Measurements from ENCODE around the gene TMEM95. TPM values are rescaled to one million over a fixed set of nuclear protein-coding genes. Genes with fewer than 3 reads are reported as not detected.
A peak's percentile ranks its signal among the peaks of the same experiment; 100 is the strongest.

Gene TMEM95
- total and polyA plus RNA-seq, 2 donors (not counting 1 experiment from before 2014, with no cell fraction given) = 0.25 TPM; not detected in 1

GRCh38 chr17:7347630-7348477, 7.1 kb upstream of the TMEM95 start:
- H3K27ac ChIP-seq (ENCODE audit: low read length in 2 of 2) = no peak overlapping the region
- H3K9ac ChIP-seq (ENCODE audit: low read length) = no peak overlapping the region
- peaks cover 24% of the 10 kb centered on the region for H3K79me2 ChIP-seq (ENCODE audit: control insufficient read depth, insufficient read depth, low read length)
- no peak overlapping the region for H3K4me3 Mint-ChIP-seq
- no peak for ATAC-seq (ENCODE audit: low read depth)
- ChIA-PET POLR2A (interaction anchor here (0.5 to 1.3 kb wide), 4 partner anchors 11 to 178 kb away, joined by 3 to 6 read pairs (median 4); partner anchors contain the start of gene ACAP1), CTCF (interaction anchor here (1.1 to 4.6 kb wide), 7 partner anchors 11 to 302 kb away, joined by 3 to 42 read pairs (median 7); partner anchors contain the start of genes ACAP1 and SLC2A4)
- no peaks in the 10 kb centered on the region for H3K27me3 ChIP-seq (replicated peaks in 1 of 4; ENCODE audit: control extremely low read depth in 1 of 4, control insufficient read depth in 3 of 4, insufficient read depth in 4 of 4, low read length in 3 of 4)
- no peak overlapping the region for H3K4me3 ChIP-seq (ENCODE audit: control extremely low read depth in 1 of 5, extremely low read depth in 1 of 5, insufficient read depth in 1 of 5, low read depth in 2 of 5, low read length in 4 of 5)
- H4K20me1 ChIP-seq (ENCODE audit: control insufficient read depth, insufficient read depth, low read length, poor library complexity, severe bottlenecking) = peaks cover 39% of the 10 kb centered on the region
- H3K27me3 Mint-ChIP-seq = no peaks in the 10 kb centered on the region
- intact Hi-C loops (cut with micrococcal nuclease) = no loop called here
- H3K4me2 ChIP-seq (replicated peaks; ENCODE audit: low read depth, low read length, poor library complexity, severe bottlenecking) = no peak overlapping the region
- no peaks in the 10 kb centered on the region for H3K9me3 Mint-ChIP-seq (ENCODE audit: insufficient read depth)
- H3K36me3 ChIP-seq (replicated peaks in 1 of 2; ENCODE audit: control extremely low read depth in 1 of 2, control insufficient read depth in 1 of 2, extremely low read depth in 1 of 2, insufficient read depth in 2 of 2, low read length in 1 of 2) = peaks cover 8 to 61% of the 10 kb centered on the region in 2 experiments
- peaks cover 21% of the 10 kb centered on the region for H3K4me1 Mint-ChIP-seq
- H2AFZ ChIP-seq (ENCODE audit: insufficient read depth, low read depth, low read length, poor library complexity, severe bottlenecking) = no peak overlapping the region
- no peak overlapping the region for H3K27ac Mint-ChIP-seq
- 93% methylated on average over 16 of the region's 19 CpGs for WGBS (ENCODE audit: insufficient coverage)
- peaks cover 10 to 19% of the 10 kb centered on the region in 2 donors for H3K4me1 ChIP-seq (ENCODE audit: control insufficient read depth in 2 of 2, insufficient read depth in 2 of 2, low read length in 2 of 2)
- H3K9me3 ChIP-seq (ENCODE audit: control extremely low read depth in 1 of 3, control insufficient read depth in 2 of 3, insufficient read depth in 1 of 3, low read length in 2 of 3) = no peaks in the 10 kb centered on the region
- peak; percentile 13 for DNase-seq
- TF ChIP-seq CTCF (IDR thresholded peaks at IDR 0.05) (no peak), EZH2 (IDR thresholded peaks at IDR 0.05; ENCODE audit: borderline replicate concordance, insufficient read depth, low read depth, low read length, poor library complexity, severe bottlenecking) (no peak)

All from B cell (primary cell).